GM23338 (cell line): ENCODE data around the gene RASA3. TPM values are rescaled to one million over a fixed set of nuclear protein-coding genes. Genes with fewer than 3 reads are reported as not detected.

ENCODE experiments used
- CREB1 ChIP-seq: fragments of 250-450 bp; sonication (Bioruptor Pico); IDR thresholded peaks from 2 replicates; pipeline ENCODE4 v1.5.0; 2020; ENCODE audit warnings: low read depth, mild to moderate bottlenecking, moderate library complexity
- EZH2 ChIP-seq: fragments of 200-600 bp; sonication (generic); IDR thresholded peaks from one replicate; pipeline ENCODE4 v1.8.0; 2017; ENCODE audit warnings: antibody characterized with exemption, mild to moderate bottlenecking, low read depth; ENCODE audit not compliant: unreplicated experiment
- EZH2phosphoT487 ChIP-seq: fragments of 200-600 bp; sonication (generic); IDR thresholded peaks from one replicate; pipeline ENCODE4 v1.8.1; 2018; ENCODE audit warnings: antibody characterized with exemption; ENCODE audit not compliant: unreplicated experiment
- JUNB ChIP-seq: IDR thresholded peaks from one replicate; pipeline ENCODE4 v1.6.1; 2016; ENCODE audit warnings: antibody characterized with exemption; ENCODE audit not compliant: unreplicated experiment
- NANOG ChIP-seq: IDR thresholded peaks from 2 replicates; pipeline ENCODE4 v1.6.1; 2016; ENCODE audit warnings: antibody characterized with exemption, borderline replicate concordance
- POLR2AphosphoS5 ChIP-seq: IDR thresholded peaks from 2 replicates; pipeline ENCODE4 v1.6.1; 2016; ENCODE audit warnings: antibody characterized with exemption, low read depth
- STAT1 ChIP-seq: IDR thresholded peaks from one replicate; pipeline ENCODE4 v1.6.1; 2016; ENCODE audit warnings: antibody characterized with exemption; ENCODE audit not compliant: unreplicated experiment
- polyA plus RNA-seq: library from polyadenylated mRNA; unstranded; fragments of >200 nt; fragmentation: Nextera tagmentation; extraction: Ambion mirVana; gene quantifications from 2 replicates; pipeline ENCODE4 v1.2.1, GENCODE V29; 2016
- total RNA-seq: library from RNA; depleted of rRNA; stranded (reverse); fragments of >200 nt; shearing (Covaris generic); gene quantifications from 2 replicates; pipeline ENCODE4 v1.2.3, GENCODE V29; 2014
- TF ChIP-seq, protein P1 (sequence below): fragments of 250-450 bp; sonication (Bioruptor Pico); IDR thresholded peaks from 2 replicates; pipeline ENCODE4 v1.5.0; 2020; ENCODE audit warnings: mild to moderate bottlenecking, moderate library complexity
- TF ChIP-seq, protein P2 (sequence below): IDR thresholded peaks from 2 replicates; pipeline ENCODE4 v1.6.1; 2016; ENCODE audit warnings: antibody characterized with exemption
- TF ChIP-seq, protein P3 (sequence below), 2 experiments: fragments of 200-600 bp in 1 of 2; sonication (generic) in 1 of 2; conservative IDR thresholded peaks; 2 replicates each; pipeline versions ENCODE4 v1.5.1 to v1.6.1; 2016 to 2017; ENCODE audit warnings: antibody characterized with exemption in 2 of 2, low read depth in 2 of 2, mild to moderate bottlenecking in 2 of 2, moderate library complexity in 1 of 2

The RASA3 gene
- total and polyA plus RNA-seq, 2 experiments from 2014 or later = 11.2 to 20.7 TPM

DNA sequence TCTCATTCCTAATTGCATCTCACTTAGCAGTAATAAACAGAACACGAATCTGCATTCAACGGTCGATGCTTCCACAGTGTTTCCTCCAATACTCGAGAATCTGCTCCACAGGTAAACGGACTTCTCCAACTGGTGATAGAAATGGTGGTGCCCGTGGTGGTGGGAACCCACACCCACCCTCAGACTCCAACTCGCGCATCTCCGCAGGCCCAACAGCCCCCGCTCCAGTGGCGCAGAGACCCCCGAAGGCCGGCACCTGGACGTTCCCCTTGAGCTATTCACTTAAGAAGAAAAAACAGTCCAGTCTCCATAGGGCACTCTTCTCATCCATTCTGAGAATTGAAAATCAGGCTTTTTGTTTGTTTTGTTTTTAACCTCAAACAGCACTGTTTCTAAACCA lies 13.8 kb upstream of the RASA3 start (continued):
- TF ChIP-seq, protein P1, sequence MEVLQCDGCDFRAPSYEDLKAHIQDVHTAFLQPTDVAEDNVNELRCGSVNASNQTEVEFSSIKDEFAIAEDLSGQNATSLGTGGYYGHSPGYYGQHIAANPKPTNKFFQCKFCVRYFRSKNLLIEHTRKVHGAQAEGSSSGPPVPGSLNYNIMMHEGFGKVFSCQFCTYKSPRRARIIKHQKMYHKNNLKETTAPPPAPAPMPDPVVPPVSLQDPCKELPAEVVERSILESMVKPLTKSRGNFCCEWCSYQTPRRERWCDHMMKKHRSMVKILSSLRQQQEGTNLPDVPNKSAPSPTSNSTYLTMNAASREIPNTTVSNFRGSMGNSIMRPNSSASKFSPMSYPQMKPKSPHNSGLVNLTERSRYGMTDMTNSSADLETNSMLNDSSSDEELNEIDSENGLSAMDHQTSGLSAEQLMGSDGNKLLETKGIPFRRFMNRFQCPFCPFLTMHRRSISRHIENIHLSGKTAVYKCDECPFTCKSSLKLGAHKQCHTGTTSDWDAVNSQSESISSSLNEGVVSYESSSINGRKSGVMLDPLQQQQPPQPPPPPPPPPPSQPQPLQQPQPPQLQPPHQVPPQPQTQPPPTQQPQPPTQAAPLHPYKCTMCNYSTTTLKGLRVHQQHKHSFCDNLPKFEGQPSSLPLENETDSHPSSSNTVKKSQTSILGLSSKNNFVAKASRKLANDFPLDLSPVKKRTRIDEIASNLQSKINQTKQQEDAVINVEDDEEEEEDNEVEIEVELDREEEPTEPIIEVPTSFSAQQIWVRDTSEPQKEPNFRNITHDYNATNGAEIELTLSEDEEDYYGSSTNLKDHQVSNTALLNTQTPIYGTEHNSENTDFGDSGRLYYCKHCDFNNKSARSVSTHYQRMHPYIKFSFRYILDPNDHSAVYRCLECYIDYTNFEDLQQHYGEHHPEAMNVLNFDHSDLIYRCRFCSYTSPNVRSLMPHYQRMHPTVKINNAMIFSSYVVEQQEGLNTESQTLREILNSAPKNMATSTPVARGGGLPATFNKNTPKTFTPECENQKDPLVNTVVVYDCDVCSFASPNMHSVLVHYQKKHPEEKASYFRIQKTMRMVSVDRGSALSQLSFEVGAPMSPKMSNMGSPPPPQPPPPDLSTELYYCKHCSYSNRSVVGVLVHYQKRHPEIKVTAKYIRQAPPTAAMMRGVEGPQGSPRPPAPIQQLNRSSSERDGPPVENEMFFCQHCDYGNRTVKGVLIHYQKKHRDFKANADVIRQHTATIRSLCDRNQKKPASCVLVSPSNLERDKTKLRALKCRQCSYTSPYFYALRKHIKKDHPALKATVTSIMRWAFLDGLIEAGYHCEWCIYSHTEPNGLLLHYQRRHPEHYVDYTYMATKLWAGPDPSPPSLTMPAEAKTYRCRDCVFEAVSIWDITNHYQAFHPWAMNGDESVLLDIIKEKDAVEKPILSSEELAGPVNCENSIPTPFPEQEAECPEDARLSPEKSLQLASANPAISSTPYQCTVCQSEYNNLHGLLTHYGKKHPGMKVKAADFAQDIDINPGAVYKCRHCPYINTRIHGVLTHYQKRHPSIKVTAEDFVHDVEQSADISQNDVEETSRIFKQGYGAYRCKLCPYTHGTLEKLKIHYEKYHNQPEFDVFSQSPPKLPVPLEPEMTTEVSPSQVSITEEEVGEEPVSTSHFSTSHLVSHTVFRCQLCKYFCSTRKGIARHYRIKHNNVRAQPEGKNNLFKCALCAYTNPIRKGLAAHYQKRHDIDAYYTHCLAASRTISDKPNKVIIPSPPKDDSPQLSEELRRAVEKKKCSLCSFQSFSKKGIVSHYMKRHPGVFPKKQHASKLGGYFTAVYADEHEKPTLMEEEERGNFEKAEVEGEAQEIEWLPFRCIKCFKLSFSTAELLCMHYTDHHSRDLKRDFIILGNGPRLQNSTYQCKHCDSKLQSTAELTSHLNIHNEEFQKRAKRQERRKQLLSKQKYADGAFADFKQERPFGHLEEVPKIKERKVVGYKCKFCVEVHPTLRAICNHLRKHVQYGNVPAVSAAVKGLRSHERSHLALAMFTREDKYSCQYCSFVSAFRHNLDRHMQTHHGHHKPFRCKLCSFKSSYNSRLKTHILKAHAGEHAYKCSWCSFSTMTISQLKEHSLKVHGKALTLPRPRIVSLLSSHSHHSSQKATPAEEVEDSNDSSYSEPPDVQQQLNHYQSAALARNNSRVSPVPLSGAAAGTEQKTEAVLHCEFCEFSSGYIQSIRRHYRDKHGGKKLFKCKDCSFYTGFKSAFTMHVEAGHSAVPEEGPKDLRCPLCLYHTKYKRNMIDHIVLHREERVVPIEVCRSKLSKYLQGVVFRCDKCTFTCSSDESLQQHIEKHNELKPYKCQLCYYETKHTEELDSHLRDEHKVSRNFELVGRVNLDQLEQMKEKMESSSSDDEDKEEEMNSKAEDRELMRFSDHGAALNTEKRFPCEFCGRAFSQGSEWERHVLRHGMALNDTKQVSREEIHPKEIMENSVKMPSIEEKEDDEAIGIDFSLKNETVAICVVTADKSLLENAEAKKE (CRISPR knock-in tag) = no peak
- TF ChIP-seq JUNB (no peak), POLR2AphosphoS5 (no peak), EZH2 (no peak), EZH2phosphoT487 (no peak), NANOG (no peak), STAT1 (no peak), CREB1 (CRISPR knock-in tag) (no peak)
- TF ChIP-seq, protein P2, sequence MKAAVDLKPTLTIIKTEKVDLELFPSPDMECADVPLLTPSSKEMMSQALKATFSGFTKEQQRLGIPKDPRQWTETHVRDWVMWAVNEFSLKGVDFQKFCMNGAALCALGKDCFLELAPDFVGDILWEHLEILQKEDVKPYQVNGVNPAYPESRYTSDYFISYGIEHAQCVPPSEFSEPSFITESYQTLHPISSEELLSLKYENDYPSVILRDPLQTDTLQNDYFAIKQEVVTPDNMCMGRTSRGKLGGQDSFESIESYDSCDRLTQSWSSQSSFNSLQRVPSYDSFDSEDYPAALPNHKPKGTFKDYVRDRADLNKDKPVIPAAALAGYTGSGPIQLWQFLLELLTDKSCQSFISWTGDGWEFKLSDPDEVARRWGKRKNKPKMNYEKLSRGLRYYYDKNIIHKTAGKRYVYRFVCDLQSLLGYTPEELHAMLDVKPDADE = no peak
- TF ChIP-seq, protein P3, sequence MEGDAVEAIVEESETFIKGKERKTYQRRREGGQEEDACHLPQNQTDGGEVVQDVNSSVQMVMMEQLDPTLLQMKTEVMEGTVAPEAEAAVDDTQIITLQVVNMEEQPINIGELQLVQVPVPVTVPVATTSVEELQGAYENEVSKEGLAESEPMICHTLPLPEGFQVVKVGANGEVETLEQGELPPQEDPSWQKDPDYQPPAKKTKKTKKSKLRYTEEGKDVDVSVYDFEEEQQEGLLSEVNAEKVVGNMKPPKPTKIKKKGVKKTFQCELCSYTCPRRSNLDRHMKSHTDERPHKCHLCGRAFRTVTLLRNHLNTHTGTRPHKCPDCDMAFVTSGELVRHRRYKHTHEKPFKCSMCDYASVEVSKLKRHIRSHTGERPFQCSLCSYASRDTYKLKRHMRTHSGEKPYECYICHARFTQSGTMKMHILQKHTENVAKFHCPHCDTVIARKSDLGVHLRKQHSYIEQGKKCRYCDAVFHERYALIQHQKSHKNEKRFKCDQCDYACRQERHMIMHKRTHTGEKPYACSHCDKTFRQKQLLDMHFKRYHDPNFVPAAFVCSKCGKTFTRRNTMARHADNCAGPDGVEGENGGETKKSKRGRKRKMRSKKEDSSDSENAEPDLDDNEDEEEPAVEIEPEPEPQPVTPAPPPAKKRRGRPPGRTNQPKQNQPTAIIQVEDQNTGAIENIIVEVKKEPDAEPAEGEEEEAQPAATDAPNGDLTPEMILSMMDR (conservative IDR thresholded peaks at IDR 0.05; ENCODE audit: low read depth in 2 of 2) = no peak
